ENCODE data around the gene AP1S1. TPM values are rescaled to one million over a fixed set of nuclear protein-coding genes. Genes with fewer than 3 reads are reported as not detected.

Gene AP1S1
- total RNA-seq, 2 experiments from 2014 or later, result 3.0 to 3.9 TPM

- CTCF ChIA-PET, result no interaction called here
- Histone ChIP-seq H3K9me3 (ENCODE audit: control insufficient read depth in 1 of 2, insufficient read depth in 1 of 2, low read length in 2 of 2) (peaks cover 0 to 24% of the 10 kb centered on the region in 2 experiments), H3K27me3 (ENCODE audit: control insufficient read depth in 1 of 2, insufficient read depth in 2 of 2, low read length in 2 of 2) (peaks cover 36 to 41% of the 10 kb centered on the region in 2 experiments), H3K27ac (ENCODE audit: low read depth in 1 of 2, low read length in 2 of 2) (no peak overlapping the region), H3K4me3 (ENCODE audit: low read length) (no peak overlapping the region), H3K36me3 (ENCODE audit: insufficient read depth, low read length) (peaks cover 24% of the 10 kb centered on the region), H3K4me1 (ENCODE audit: insufficient read depth, low read length) (peaks cover 34% of the 10 kb centered on the region)
- Mint-ChIP-seq H3K4me3 (no peak overlapping the region), H3K27me3 (peaks cover 43% of the 10 kb centered on the region), H3K4me1 (ENCODE audit: low read depth) (peaks cover 14% of the 10 kb centered on the region), H3K36me3 (ENCODE audit: low read depth) (peaks cover 45% of the 10 kb centered on the region), H3K27ac (no peak overlapping the region), H3K9me3 (no peaks in the 10 kb centered on the region)
- DNase-seq (no peak), ATAC-seq (ENCODE audit: poor library complexity) (no peak)
- TF ChIP-seq CTCF (IDR thresholded peaks at IDR 0.05), result no peak
- POLR2A ChIA-PET, result interaction anchor here (0.6 kb wide), 1 partner anchor 31 kb away, joined by 3 read pairs; no protein-coding TSS in a partner anchor
- intact Hi-C loops (cut with DNase I, micrococcal nuclease), result loop anchor here in 1 of 2 experiments (5.0 kb wide), 1 partner anchor 454 kb away; the partner anchor contains the start of gene POP7
Observed at GRCh38 chr7:101160910-101161309, 6.6 kb downstream of the AP1S1 start.

- Histone ChIP-seq H3K9me3 (ENCODE audit: control insufficient read depth in 1 of 2, insufficient read depth in 1 of 2, low read length in 2 of 2) (peaks cover 0 to 28% of the 10 kb centered on the region in 2 experiments), H3K27me3 (ENCODE audit: control insufficient read depth in 1 of 2, insufficient read depth in 2 of 2, low read length in 2 of 2) (peaks cover 43 to 49% of the 10 kb centered on the region in 2 experiments), H3K36me3 (ENCODE audit: insufficient read depth, low read length) (peaks cover 24% of the 10 kb centered on the region), H3K27ac (ENCODE audit: low read depth in 1 of 2, low read length in 2 of 2) (no peak overlapping the region), H3K4me3 (ENCODE audit: low read length) (no peak overlapping the region), H3K4me1 (ENCODE audit: insufficient read depth, low read length) (peaks cover 42% of the 10 kb centered on the region)
- Mint-ChIP-seq H3K27me3 (peaks cover 52% of the 10 kb centered on the region), H3K36me3 (ENCODE audit: low read depth) (peaks cover 38% of the 10 kb centered on the region), H3K9me3 (no peaks in the 10 kb centered on the region), H3K27ac (no peak overlapping the region), H3K4me1 (ENCODE audit: low read depth) (peaks cover 20% of the 10 kb centered on the region), H3K4me3 (peak overlapping the region; percentile 77)
- TF ChIP-seq CTCF (IDR thresholded peaks at IDR 0.05), result no peak
- POLR2A ChIA-PET, result interaction anchor here (0.6 kb wide), 1 partner anchor 30 kb away, joined by 3 read pairs; no protein-coding TSS in a partner anchor
- ATAC-seq (ENCODE audit: poor library complexity), result no peak
- CTCF ChIA-PET, result no interaction called here
- intact Hi-C loops (cut with DNase I, micrococcal nuclease), result loop anchor here in 1 of 2 experiments (5.0 kb wide), 1 partner anchor 455 kb away; the partner anchor contains the start of gene POP7
- no peak for DNase-seq
Observed at GRCh38 chr7:101161692-101162471, 7.6 kb downstream of the AP1S1 start.

- Histone ChIP-seq H3K9me3 (ENCODE audit: control insufficient read depth in 1 of 2, insufficient read depth in 1 of 2, low read length in 2 of 2) (peaks cover 0 to 33% of the 10 kb centered on the region in 2 experiments), H3K27me3 (ENCODE audit: control insufficient read depth in 1 of 2, insufficient read depth in 2 of 2, low read length in 2 of 2) (peaks cover 52 to 57% of the 10 kb centered on the region in 2 experiments), H3K36me3 (ENCODE audit: insufficient read depth, low read length) (peaks cover 21% of the 10 kb centered on the region), H3K4me1 (ENCODE audit: insufficient read depth, low read length) (peaks cover 44% of the 10 kb centered on the region), H3K27ac (ENCODE audit: low read depth in 1 of 2, low read length in 2 of 2) (no peak overlapping the region), H3K4me3 (ENCODE audit: low read length) (peak overlapping the region; percentile 49)
- Mint-ChIP-seq H3K36me3 (ENCODE audit: low read depth) (peaks cover 29% of the 10 kb centered on the region), H3K27ac (no peak overlapping the region), H3K4me1 (ENCODE audit: low read depth) (peaks cover 24% of the 10 kb centered on the region), H3K4me3 (peak overlapping the region; percentile 77), H3K9me3 (no peaks in the 10 kb centered on the region), H3K27me3 (peaks cover 61% of the 10 kb centered on the region)
- intact Hi-C loops (cut with DNase I, micrococcal nuclease), result loop anchor here in 1 of 2 experiments (5.0 kb wide), 1 partner anchor 455 kb away; the partner anchor contains the start of gene POP7
- peak in 1 of 14 experiments; percentile 43 for DNase-seq
- POLR2A ChIA-PET, result no interaction called here
- no peak for ATAC-seq (ENCODE audit: poor library complexity)
- CTCF ChIA-PET, result no interaction called here
- TF ChIP-seq CTCF (IDR thresholded peaks at IDR 0.05), result no peak
Observed at GRCh38 chr7:101162551-101163278, 8.4 kb downstream of the AP1S1 start.

Measured in CD4-positive, alpha-beta T cell (primary cell).